Suppressor macrophage treated with lipopolysaccharide for 1 hour (primary cell): Measurements from ENCODE around the gene ERC1.
"Not testable (repeated sequence)": the region's sequence is repeated elsewhere in the genome, so short reads cannot be mapped to it uniquely, and the experiment has no call there.

Experiments used
- DNase-seq, 3 donors: peaks; one replicate each; pipeline ENCODE4 v3.0.0-alpha.2; 2020 to 2022

ERC1 gene

GRCh38 chr12:1080520-1081223 is 89.6 kb downstream of the ERC1 start:
- peak; percentile 11 to 50 (median 30) for DNase-seq

GRCh38 chr12:1083151-1083888 is 92.3 kb downstream of the ERC1 start:
- DNase-seq = no peak

- DNase-seq = no peak
Observed at GRCh38 chr12:1083889-1084262, 92.9 kb downstream of the ERC1 start.

- peak in 1 of 3 donors; percentile 13 for DNase-seq
Observed at GRCh38 chr12:1091350-1091749, 100.3 kb downstream of the ERC1 start.

GRCh38 chr12:1093166-1093751 is 102.2 kb downstream of the ERC1 start:
- DNase-seq = peak; percentile 57 to 73 (median 58)

- no peak for DNase-seq
Observed at GRCh38 chr12:1094714-1095113, 103.7 kb downstream of the ERC1 start.

GRCh38 chr12:1099158-1099557 is 108.1 kb downstream of the ERC1 start:
- peak in 1 of 3 donors; percentile 6 for DNase-seq

- DNase-seq = not testable (repeated sequence)
Observed at GRCh38 chr12:1099618-1100017, 108.6 kb downstream of the ERC1 start.

- DNase-seq = peak in 1 of 3 donors; percentile 14
Observed at GRCh38 chr12:1102115-1102514, 111.1 kb downstream of the ERC1 start.

- peak; percentile 65 to 79 (median 74) for DNase-seq
Observed at GRCh38 chr12:1102791-1103450, 111.9 kb downstream of the ERC1 start.

- no peak for DNase-seq
Observed at GRCh38 chr12:1103632-1104031, 112.6 kb downstream of the ERC1 start.

- no peak for DNase-seq
Observed at GRCh38 chr12:1104088-1104800, 113.2 kb downstream of the ERC1 start.

- DNase-seq = peak in 1 of 3 donors; percentile 10
Observed at GRCh38 chr12:1107669-1108068, 116.6 kb downstream of the ERC1 start.

GRCh38 chr12:1108276-1108675 is 117.3 kb downstream of the ERC1 start:
- peak; percentile 34 to 39 (median 34) for DNase-seq

GRCh38 chr12:1115484-1116231 is 124.6 kb downstream of the ERC1 start:
- DNase-seq = peak in 2 of 3 donors; percentile 11 to 34

- DNase-seq = no peak
Observed at GRCh38 chr12:1117371-1117770, 126.3 kb downstream of the ERC1 start.

GRCh38 chr12:1117970-1118563 is 127.0 kb downstream of the ERC1 start:
- DNase-seq = peak; percentile 66 to 82 (median 81)

GRCh38 chr12:1122786-1123185 is 131.8 kb downstream of the ERC1 start:
- no peak for DNase-seq

GRCh38 chr12:1126091-1126490 is 135.1 kb downstream of the ERC1 start:
- no peak for DNase-seq

- no peak for DNase-seq
Observed at GRCh38 chr12:1127021-1127420, 136.0 kb downstream of the ERC1 start.

GRCh38 chr12:1130164-1130563 is 139.1 kb downstream of the ERC1 start:
- DNase-seq = no peak
